H9 (cell line): Measurements from ENCODE around the gene CYP19A1. TPM values are rescaled to one million over a fixed set of nuclear protein-coding genes. Genes with fewer than 3 reads are reported as not detected.

Experiments used
- DNase-seq: peaks from one replicate; pipeline ENCODE4 v3.0.0-alpha.2; 2017
- H2AFZ ChIP-seq: one replicate; pipeline ENCODE4 v1.6.1; 2013; ENCODE audit warnings: mild to moderate bottlenecking, low read length, control low read depth, moderate library complexity
- H2AK5ac ChIP-seq: 2 replicates; pipeline ENCODE4 v1.6.1; 2013; ENCODE audit warnings: low read length, control low read depth, mixed read lengths; ENCODE audit not compliant: insufficient read length
- H2BK120ac ChIP-seq: one replicate; pipeline ENCODE4 v1.6.1; 2013; ENCODE audit warnings: low read depth, mild to moderate bottlenecking, low read length, control low read depth, inconsistent platforms; ENCODE audit not compliant: poor library complexity, severe bottlenecking
- H2BK12ac ChIP-seq: 2 replicates; pipeline ENCODE4 v1.6.1; 2013; ENCODE audit warnings: low read length, control low read depth, mixed read lengths, low read depth; ENCODE audit not compliant: insufficient read length
- H2BK15ac ChIP-seq: 2 replicates; pipeline ENCODE4 v1.6.1; 2013; ENCODE audit warnings: low read depth, low read length, control low read depth
- H2BK20ac ChIP-seq: one replicate; pipeline ENCODE4 v1.6.1; 2013; ENCODE audit warnings: low read depth, mild to moderate bottlenecking, low read length, control low read depth, inconsistent platforms; ENCODE audit not compliant: poor library complexity, severe bottlenecking
- H2BK5ac ChIP-seq: 2 replicates; pipeline ENCODE4 v1.6.1; 2013; ENCODE audit warnings: low read length, control low read depth, mixed read lengths; ENCODE audit not compliant: insufficient read length
- H3K14ac ChIP-seq: 2 replicates; pipeline ENCODE4 v1.6.1; 2013; ENCODE audit warnings: low read length, control low read depth; ENCODE audit not compliant: insufficient read depth
- H3K18ac ChIP-seq: 2 replicates; pipeline ENCODE4 v1.6.1; 2013; ENCODE audit warnings: low read depth, mild to moderate bottlenecking, mixed read lengths, low read length, control low read depth; ENCODE audit not compliant: insufficient read length
- H3K23ac ChIP-seq: 2 replicates; pipeline ENCODE4 v1.6.1; 2013; ENCODE audit warnings: low read length, control low read depth, mixed read lengths, low read depth; ENCODE audit not compliant: insufficient read length
- H3K23me2 ChIP-seq: 2 replicates; pipeline ENCODE4 v1.6.1; 2013; ENCODE audit warnings: low read depth, mild to moderate bottlenecking, mixed read lengths, low read length, control low read depth; ENCODE audit not compliant: insufficient read length, poor library complexity, severe bottlenecking
- H3K27ac ChIP-seq: 2 replicates; pipeline ENCODE4 v1.5.1; 2013; ENCODE audit warnings: low read length, control low read depth, mixed read lengths, low read depth; ENCODE audit not compliant: insufficient read length
- H3K27me3 ChIP-seq: 2 replicates; pipeline ENCODE4 v1.6.1; 2013; ENCODE audit warnings: low read length, control low read depth, inconsistent platforms; ENCODE audit not compliant: insufficient read depth
- H3K4ac ChIP-seq: 2 replicates; pipeline ENCODE4 v1.6.1; 2013; ENCODE audit warnings: low read depth, mild to moderate bottlenecking, control low read depth, inconsistent platforms, low read length, moderate library complexity
- H3K4me1 ChIP-seq: 2 replicates; pipeline ENCODE4 v1.6.1; 2013; ENCODE audit warnings: low read length, control low read depth, inconsistent platforms; ENCODE audit not compliant: insufficient read depth
- H3K4me2 ChIP-seq: 2 replicates; pipeline ENCODE4 v1.6.1; 2013; ENCODE audit warnings: low read length, control low read depth, mixed read lengths; ENCODE audit not compliant: insufficient read length, insufficient read depth
- H3K56ac ChIP-seq: 2 replicates; pipeline ENCODE4 v1.6.1; 2013; ENCODE audit warnings: low read depth, mild to moderate bottlenecking, mixed read lengths, low read length, control low read depth; ENCODE audit not compliant: insufficient read length
- H3K79me1 ChIP-seq: 2 replicates; pipeline ENCODE4 v1.6.1; 2013; ENCODE audit warnings: low read depth, mild to moderate bottlenecking, moderate library complexity, low read length, control low read depth, inconsistent platforms; ENCODE audit not compliant: insufficient read depth, poor library complexity, severe bottlenecking
- H3K79me2 ChIP-seq: 2 replicates; pipeline ENCODE4 v1.6.1; 2013; ENCODE audit warnings: low read length, control low read depth, inconsistent platforms; ENCODE audit not compliant: insufficient read depth
- H3K9ac ChIP-seq: 2 replicates; pipeline ENCODE4 v1.6.1; 2013; ENCODE audit warnings: low read length, control low read depth, mixed read lengths; ENCODE audit not compliant: insufficient read length; ENCODE audit errors: extremely low read depth
- H3K9me3 ChIP-seq: one replicate; pipeline ENCODE4 v1.6.1; 2013; ENCODE audit warnings: low read depth, low read length, inconsistent platforms; ENCODE audit not compliant: control insufficient read depth
- H3T11ph ChIP-seq: one replicate; pipeline ENCODE4 v1.6.1; 2013; ENCODE audit warnings: mild to moderate bottlenecking, low read length, control low read depth, inconsistent platforms
- H4K20me1 ChIP-seq: one replicate; pipeline ENCODE4 v1.6.1; 2013; ENCODE audit not compliant: control insufficient read depth, insufficient read length, insufficient read depth
- H4K5ac ChIP-seq: 2 replicates; pipeline ENCODE4 v1.6.1; 2013; ENCODE audit warnings: low read depth, mild to moderate bottlenecking, mixed read lengths, low read length, control low read depth; ENCODE audit not compliant: insufficient read length
- H4K8ac ChIP-seq: replicated peaks from 2 replicates; pipeline ENCODE4 v1.6.1; 2013; ENCODE audit warnings: low read length, control low read depth, mixed read lengths, low read depth; ENCODE audit not compliant: insufficient read length
- H4K91ac ChIP-seq: 2 replicates; pipeline ENCODE4 v1.6.1; 2013; ENCODE audit warnings: low read depth, mild to moderate bottlenecking, moderate library complexity, mixed read lengths, low read length, control low read depth; ENCODE audit not compliant: insufficient read length
- H3K27ac Mint-ChIP-seq, 3 experiments: 2 replicates in 2 of 3; 3 replicates in 1 of 3; pipeline ENCODE4 v1.8.0; 2020 to 2021; ENCODE audit warnings: mixed read lengths in 3 of 3, mild to moderate bottlenecking in 1 of 3, moderate library complexity in 1 of 3
- H3K27me3 Mint-ChIP-seq: 2 replicates; pipeline ENCODE4 v1.8.0; 2021; ENCODE audit warnings: low read depth, mild to moderate bottlenecking, moderate library complexity, mixed read lengths
- H3K36me3 Mint-ChIP-seq, 3 experiments: 2 replicates in 2 of 3; 3 replicates in 1 of 3; pipeline ENCODE4 v1.8.0; 2020 to 2021; ENCODE audit warnings: low read depth in 3 of 3, mixed read lengths in 3 of 3; ENCODE audit not compliant: insufficient read depth in 1 of 3
- H3K4me1 Mint-ChIP-seq, 2 experiments: 2 replicates each; pipeline ENCODE4 v1.8.0; 2020; ENCODE audit warnings: mixed read lengths in 2 of 2
- H3K4me3 Mint-ChIP-seq, 2 experiments: 2 replicates in 1 of 2; 3 replicates in 1 of 2; pipeline ENCODE4 v1.8.0; 2020 to 2021; ENCODE audit warnings: mild to moderate bottlenecking in 2 of 2, mixed read lengths in 2 of 2, moderate library complexity in 1 of 2
- H3K9me3 Mint-ChIP-seq, 2 experiments: 2 replicates in 1 of 2; 3 replicates in 1 of 2; pipeline ENCODE4 v1.8.0; 2020; ENCODE audit warnings: mild to moderate bottlenecking in 2 of 2, mixed read lengths in 2 of 2, moderate library complexity in 1 of 2
- CTCF ChIP-seq: fragments of 200-600 bp; sonication (generic); conservative IDR thresholded peaks from 3 replicates; pipeline ENCODE4 v1.8.0; 2021; ENCODE audit warnings: antibody characterized with exemption, mild to moderate bottlenecking
- WGBS: extraction: QIAGEN DNeasy Blood & Tissue Kit; methylation state at CpG from one replicate; pipeline ENCODE4 v1.1.7; 2013; ENCODE audit warnings: missing lambda C conversion rate, low lambda C conversion rate, mixed read lengths; ENCODE audit not compliant: insufficient read length; ENCODE audit errors: extremely low coverage; 5-methylcytosine and 5-hydroxymethylcytosine counted together
- total RNA-seq: library from RNA; stranded (reverse); gene quantifications from 2 replicates; pipeline ENCODE4 v1.2.1, GENCODE V29; 2021

The CYP19A1 gene
- total RNA-seq, 1 experiment from 2014 or later: not detected

- Histone ChIP-seq H2BK5ac (no peak overlapping the region), H3K56ac (no peak overlapping the region), H3K4me1 (no peaks in the 10 kb centered on the region), H4K5ac (no peak overlapping the region), H3K23ac (no peak overlapping the region), H4K8ac (no peak overlapping the region), H2BK120ac (no peak overlapping the region), H3K27me3 (no peaks in the 10 kb centered on the region), H2AK5ac (no peak overlapping the region), H2BK20ac (no peak overlapping the region), H3K27ac (no peak overlapping the region), H4K20me1 (no peaks in the 10 kb centered on the region), H4K91ac (no peak overlapping the region), H3K14ac (no peak overlapping the region), H3K9me3 (no peaks in the 10 kb centered on the region), H3K4ac (no peak overlapping the region), H3K4me2 (no peak overlapping the region), H2BK15ac (no peak overlapping the region), H2BK12ac (no peak overlapping the region), H3K9ac (no peak overlapping the region), H3K79me1 (no peaks in the 10 kb centered on the region), H3K79me2 (no peaks in the 10 kb centered on the region), H3K23me2 (no peaks in the 10 kb centered on the region), H2AFZ (no peak overlapping the region), H3T11ph (no peak overlapping the region), H3K18ac (no peak overlapping the region)
- Mint-ChIP-seq H3K36me3 (no peaks in the 10 kb centered on the region), H3K4me3 (no peak overlapping the region), H3K4me1 (no peaks in the 10 kb centered on the region), H3K27ac (no peak overlapping the region), H3K27me3 (peaks cover 17% of the 10 kb centered on the region), H3K9me3 (no peaks in the 10 kb centered on the region)
- no CpG with 5 or more reads among the region's 3 CpGs for WGBS
- no peak for TF ChIP-seq CTCF
- DNase-seq: no peak
Observed at GRCh38 chr15:51350723-51351122, 12.3 kb upstream of the CYP19A1 start.
